GM21360 (cell line): Measurements from ENCODE around the gene CEP85.
A peak's percentile ranks its signal among the peaks of the same experiment; 100 is the strongest.

Source experiments
- ATAC-seq: cut with Tn5 transposase; IDR thresholded peaks from one replicate; pipeline ENCODE4 v1.9.1; 2021; ENCODE audit warnings: mild to moderate bottlenecking, moderate library complexity; ENCODE audit not compliant: unreplicated experiment

The CEP85 gene, protein sequence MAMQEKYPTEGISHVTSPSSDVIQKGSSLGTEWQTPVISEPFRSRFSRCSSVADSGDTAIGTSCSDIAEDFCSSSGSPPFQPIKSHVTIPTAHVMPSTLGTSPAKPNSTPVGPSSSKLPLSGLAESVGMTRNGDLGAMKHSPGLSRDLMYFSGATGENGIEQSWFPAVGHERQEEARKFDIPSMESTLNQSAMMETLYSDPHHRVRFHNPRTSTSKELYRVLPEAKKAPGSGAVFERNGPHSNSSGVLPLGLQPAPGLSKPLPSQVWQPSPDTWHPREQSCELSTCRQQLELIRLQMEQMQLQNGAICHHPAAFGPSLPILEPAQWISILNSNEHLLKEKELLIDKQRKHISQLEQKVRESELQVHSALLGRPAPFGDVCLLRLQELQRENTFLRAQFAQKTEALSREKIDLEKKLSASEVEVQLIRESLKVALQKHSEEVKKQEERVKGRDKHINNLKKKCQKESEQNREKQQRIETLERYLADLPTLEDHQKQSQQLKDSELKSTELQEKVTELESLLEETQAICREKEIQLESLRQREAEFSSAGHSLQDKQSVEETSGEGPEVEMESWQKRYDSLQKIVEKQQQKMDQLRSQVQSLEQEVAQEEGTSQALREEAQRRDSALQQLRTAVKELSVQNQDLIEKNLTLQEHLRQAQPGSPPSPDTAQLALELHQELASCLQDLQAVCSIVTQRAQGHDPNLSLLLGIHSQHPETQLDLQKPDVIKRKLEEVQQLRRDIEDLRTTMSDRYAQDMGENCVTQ

DNA sequence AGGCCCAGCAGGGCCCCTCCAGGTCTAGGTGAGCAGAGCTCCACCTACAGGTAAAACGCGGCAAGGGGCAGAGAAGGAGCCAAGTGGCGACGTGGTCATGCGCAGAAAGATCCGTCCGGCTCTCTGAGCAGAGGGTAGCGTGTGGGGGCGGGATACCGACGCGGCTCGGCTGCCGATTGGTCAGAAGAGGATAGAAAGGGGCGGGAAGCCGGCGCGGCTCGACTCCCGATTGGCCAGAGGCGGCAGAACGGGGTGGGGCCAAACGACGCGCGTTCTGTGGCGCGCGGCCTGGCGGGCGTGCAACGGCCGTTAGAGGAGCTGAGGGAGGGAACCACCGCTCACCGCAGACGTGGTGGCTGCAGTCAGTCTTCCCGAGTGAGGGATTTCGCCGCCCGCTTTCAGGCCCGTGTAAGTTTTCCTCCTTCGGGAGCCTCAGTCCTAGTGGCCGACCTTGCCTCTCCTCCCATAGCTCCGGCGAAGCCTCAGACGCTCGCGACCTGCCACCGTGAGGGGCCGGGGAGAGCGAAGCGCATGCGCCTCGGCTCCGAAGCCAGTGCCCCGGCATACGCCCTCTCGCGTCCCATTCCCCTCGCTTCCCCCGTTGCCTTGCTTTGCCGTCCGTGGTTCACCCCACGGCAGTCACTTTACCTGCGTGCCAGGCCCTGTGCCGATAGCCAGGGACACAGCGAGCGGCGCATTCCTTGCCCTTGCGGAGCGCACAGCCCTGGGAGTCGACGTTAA lies at the start of gene CEP85:
Gene CEP85 (plus strand): TSS at position 298 of the 741 bp plus-strand sequence. CDS start 5,584 bp downstream, outside the sequence.
- ATAC-seq: peak; percentile 89

DNA sequence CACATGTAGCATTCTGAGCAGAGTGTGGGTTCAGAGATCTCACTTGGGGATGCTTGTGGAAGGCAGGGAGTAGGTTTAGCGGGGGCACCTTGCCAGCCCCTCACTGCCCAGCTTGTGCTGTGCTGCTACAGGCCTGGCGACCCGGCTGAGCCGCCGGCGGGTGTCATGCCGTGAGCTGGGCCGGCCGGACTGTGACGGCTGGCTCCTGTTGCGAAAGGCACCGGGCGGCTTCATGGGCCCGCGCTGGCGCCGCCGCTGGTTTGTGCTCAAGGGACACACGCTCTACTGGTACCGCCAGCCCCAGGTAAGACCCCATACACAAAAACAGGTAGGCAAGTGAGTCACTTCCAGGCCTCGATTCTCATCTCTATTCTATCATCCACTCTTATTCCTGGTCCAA lies 49.1 kb upstream of the CEP85 start:
- no peak for ATAC-seq

GRCh38 chr1:26187882-26188281 lies 46.1 kb upstream of the CEP85 start:
- ATAC-seq: no peak

- ATAC-seq: no peak
Observed at GRCh38 chr1:26188477-26188876, 45.5 kb upstream of the CEP85 start.

- ATAC-seq: no peak
Observed at GRCh38 chr1:26189331-26189730, 44.7 kb upstream of the CEP85 start.

DNA sequence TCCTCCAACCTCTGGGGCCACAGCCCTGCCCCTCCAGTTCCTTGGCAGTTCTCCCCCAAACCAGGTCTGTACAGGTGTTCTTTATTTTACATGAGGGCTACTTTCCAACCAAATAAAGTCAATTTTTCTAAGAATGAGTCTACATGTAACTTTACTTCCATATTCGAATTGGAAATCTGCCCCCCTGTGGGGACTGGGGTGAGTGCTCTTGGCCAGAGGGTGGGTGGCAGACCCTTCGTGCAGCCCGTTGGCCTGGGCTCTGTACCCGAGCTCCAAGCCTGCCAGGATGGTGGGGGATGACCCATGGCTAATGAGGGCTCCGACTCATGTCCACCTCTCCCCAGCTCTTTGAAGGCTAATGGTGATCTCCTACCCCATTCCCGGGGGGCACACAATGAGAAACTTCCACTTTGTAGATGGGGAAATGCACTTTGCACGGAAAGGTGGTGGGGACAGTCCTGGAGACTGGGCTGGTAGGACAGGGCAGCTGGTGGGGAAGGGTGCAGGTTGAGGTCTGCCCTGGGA lies 44.2 kb upstream of the CEP85 start:
- no peak for ATAC-seq

GRCh38 chr1:26190373-26190987 lies 43.5 kb upstream of the CEP85 start, which contains the start of gene CATSPER4:
TSS of gene CATSPER4 (plus strand) at chr1:26190602. CDS start at chr1:26190628, 26 bp downstream.
- ATAC-seq: no peak

- no peak for ATAC-seq
Observed at GRCh38 chr1:26191739-26192138, 42.3 kb upstream of the CEP85 start.

GRCh38 chr1:26195805-26196204 lies 38.2 kb upstream of the CEP85 start:
- ATAC-seq: no peak

DNA sequence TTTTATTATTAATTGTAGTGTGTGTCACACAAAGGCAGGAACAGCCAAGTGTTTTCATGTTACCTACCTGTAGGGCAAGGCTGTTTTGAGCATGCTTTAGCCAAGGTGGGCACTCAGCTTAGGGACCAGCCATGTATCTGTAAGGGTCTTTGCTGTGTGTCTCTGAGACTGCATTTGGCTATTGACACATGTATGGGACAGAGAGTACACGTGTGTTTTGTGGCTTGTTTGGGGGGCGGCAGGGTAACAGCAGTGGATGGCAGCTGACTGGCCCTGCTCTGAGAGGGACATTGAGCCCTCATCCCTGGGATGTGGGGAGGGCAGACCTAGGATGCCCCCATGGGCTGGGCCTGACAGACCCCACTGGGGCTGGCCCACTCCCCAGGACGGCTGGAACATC lies 36.7 kb upstream of the CEP85 start:
- no peak for ATAC-seq

DNA sequence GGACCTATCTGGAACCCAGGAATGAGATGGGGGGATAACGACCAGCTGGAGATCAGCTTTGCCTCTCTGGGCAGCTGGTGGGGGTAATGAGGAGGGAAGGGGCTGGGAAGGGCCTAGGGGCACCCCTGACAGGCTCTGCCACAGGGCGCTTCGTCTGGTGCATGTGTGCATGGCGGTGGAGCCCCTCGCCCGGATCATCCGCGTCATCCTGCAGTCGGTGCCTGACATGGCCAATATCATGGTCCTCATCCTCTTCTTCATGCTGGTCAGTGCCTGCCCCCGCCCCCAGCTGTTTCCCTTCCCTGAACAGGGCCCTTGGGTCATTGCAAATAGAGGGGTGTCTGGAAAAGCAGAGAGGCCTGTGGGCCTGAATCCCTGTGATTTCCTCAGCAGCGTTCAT lies 36.2 kb upstream of the CEP85 start:
- ATAC-seq: no peak

DNA sequence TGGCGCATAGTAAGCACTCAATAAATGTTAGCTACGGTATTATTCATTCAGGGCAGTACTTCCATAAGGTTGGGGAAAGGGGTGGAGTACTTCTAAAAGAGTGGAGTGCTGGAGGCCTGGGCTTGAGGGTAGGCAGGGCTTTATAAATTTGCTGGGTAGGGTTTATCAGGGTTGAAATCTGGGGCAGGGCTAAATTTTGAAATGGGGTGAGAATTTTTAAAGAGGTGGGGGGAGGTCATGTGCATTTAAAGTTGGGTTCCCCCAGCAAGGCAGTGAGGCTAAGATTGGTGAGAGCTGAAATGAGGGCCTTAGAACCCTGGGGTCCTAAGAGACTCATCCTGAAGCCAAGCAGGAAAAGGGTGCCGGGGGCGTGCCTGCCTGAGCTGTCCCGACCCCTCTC lies 33.6 kb upstream of the CEP85 start:
- ATAC-seq: no peak

DNA sequence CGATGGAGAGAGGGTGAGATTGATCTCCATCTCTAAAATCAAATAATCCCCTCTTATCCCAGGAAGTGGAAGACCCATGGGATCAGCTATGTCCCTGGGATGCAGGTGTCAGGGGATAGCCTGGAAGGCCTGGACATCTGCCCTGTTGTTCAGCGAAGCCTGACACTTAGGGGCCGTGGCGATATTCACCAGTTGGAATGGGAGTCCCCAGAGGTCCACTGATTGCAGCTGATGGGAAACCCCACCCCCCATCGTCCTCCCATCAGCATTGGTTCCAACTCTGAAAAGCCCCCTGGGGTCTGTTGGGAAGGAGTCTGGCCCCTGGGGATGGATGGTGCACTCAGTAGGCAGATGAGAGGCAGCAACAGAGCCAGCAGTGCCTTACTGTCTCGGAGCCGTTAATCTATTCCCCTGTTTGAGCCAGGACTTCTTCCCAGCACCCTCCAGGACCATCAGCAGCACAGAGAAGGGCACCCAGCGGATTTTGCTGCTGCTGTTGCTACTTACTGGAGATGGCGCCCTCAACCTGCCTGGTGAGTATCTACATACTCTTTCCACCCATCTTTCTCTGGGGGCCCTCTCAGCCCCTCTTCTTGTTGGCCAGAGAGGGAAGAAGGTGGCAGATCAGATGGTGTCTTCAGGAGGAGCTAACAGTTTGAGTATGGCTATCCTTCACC lies 30.2 kb upstream of the CEP85 start:
- no peak for ATAC-seq

DNA sequence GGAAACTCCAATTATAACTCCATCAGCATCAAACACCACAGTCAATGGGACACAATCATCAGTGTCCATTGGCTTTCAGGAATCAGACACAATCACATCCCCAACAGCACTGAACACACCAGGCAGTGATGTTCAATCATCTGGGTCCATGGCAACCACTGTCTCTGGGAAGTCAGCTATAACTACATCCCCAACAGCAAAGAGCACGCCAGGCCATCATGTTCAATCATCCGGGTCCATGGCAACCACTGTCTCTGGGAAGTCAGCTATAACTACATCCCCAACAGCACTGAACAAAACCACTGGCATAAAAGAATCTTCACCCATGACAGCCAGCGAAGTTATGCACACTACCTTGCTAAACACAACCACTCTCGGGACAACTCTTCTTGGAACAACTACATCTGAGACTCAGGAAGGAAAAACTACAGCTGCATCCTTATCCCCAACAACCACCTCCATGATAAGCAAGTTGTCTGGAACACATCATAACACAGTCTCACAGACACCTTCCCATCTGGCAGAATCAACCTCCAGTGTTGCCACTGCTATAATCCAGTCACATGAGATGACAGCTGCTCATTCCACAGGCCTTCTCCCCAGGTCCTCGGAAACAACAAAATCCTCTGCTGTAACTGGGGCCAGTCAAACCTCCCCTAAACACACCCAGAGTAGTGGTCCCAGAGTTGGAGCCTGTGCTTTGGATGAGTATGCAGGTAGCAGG lies 23.7 kb upstream of the CEP85 start:
- ATAC-seq: no peak

GRCh38 chr1:26212726-26213125 lies 21.3 kb upstream of the CEP85 start:
- no peak for ATAC-seq

- no peak for ATAC-seq
Observed at GRCh38 chr1:26213335-26213905, 20.6 kb upstream of the CEP85 start.

GRCh38 chr1:26215246-26215645 lies 18.8 kb upstream of the CEP85 start:
- ATAC-seq: no peak

- no peak for ATAC-seq
Observed at GRCh38 chr1:26218906-26219494, 15.0 kb upstream of the CEP85 start.
